GM12801 (cell line): ENCODE data around the gene UQCR11.

ENCODE experiments used
- CTCF ChIP-seq: IDR thresholded peaks from one replicate; pipeline ENCODE4 v1.5.1; 2011; ENCODE audit warnings: control low read depth; ENCODE audit not compliant: insufficient read length; ENCODE audit errors: extremely low read depth

UQCR11 gene

GRCh38 chr19:1602091-1602707 lies 3.1 kb downstream of the UQCR11 start:
- TF ChIP-seq CTCF: no peak

DNA sequence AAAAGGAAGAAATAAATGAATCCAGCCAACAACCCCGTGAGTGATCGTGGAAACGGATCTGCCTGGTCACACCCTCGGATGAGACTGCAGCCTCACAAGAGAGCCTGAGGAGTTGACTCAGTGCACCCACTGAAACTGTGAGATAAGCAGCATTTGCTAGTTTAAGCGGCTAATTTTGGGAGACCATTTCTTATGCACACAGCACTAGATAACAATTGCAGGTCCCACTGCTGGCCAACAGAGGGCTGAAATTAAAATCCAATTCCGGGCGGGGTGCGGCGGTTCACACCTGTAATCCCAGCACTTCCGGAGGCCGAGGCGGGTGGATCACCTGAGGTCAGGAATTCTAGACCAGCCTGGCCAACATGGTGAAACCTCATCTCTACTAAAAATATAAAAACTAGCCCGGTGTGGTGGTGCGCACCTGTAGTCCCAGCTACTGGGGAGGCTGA lies 3.6 kb downstream of the UQCR11 start:
- TF ChIP-seq CTCF: no peak

DNA sequence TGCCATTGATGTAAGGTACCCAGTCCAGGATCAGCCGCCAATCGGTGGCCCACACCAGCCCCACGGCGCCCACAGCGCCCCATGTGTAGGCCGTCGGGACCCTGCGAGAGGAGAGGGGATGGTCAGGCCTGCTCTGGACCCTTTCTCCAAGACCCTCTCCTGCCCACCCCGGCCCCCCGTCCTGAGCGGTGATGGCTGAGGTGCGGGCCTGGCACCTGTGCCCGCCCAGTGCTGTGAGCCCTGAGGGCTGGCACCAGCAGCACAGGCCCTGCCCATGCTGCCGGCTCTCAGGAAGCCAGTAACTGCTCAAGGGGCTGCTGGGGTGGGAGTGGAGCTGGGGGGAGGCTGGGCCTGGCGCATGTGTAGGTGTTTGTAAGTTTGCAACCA lies 5.8 kb downstream of the UQCR11 start:
- TF ChIP-seq CTCF: no peak

GRCh38 chr19:1598777-1599459 lies 6.3 kb downstream of the UQCR11 start:
- no peak for TF ChIP-seq CTCF

- no peak for TF ChIP-seq CTCF
These were observed 11.8 kb downstream of the UQCR11 start for GRCh38 chr19:1593501-1593772.

- TF ChIP-seq CTCF: no peak
These were observed 12.3 kb downstream of the UQCR11 start, which contains the start of gene MBD3 for GRCh38 chr19:1592755-1593500. TSS of gene MBD3 (minus strand) at chr19:1592865. CDS start at chr19:1592631, 234 bp downstream.

GRCh38 chr19:1592024-1592754 lies 13.1 kb downstream of the UQCR11 start:
- TF ChIP-seq CTCF: no peak
